ENCODE results near the gene FAM174A. TPM values are rescaled to one million over a fixed set of nuclear protein-coding genes. Genes with fewer than 3 reads are reported as not detected.
"Not testable (repeated sequence)": the region's sequence is repeated elsewhere in the genome, so short reads cannot be mapped to it uniquely, and the experiment has no call there.

FAM174A gene
- total RNA-seq, 2 donors from 2014 or later = 18.1 to 30.9 TPM

GRCh38 chr5:100603141-100603540 lies 68.0 kb downstream of the FAM174A start:
- Histone ChIP-seq H3K9me3 (no peaks in the 10 kb centered on the region), H3K4me3 (no peak overlapping the region), H3K27me3 (no peaks in the 10 kb centered on the region), H3K36me3 (replicated peaks in 1 of 2; ENCODE audit: insufficient read depth in 1 of 2, low read depth in 2 of 2) (no peaks in the 10 kb centered on the region), H3K27ac (no peak overlapping the region), H3K4me1 (no peaks in the 10 kb centered on the region)
- WGBS, 2 donors = 66 to 83% methylated on average over 2 of the region's 2 CpGs
- no peak for DNase-seq
- TF ChIP-seq CTCF (IDR thresholded peaks at IDR 0.05) (no peak), POLR2A (IDR thresholded peaks at IDR 0.05) (no peak)
- ATAC-seq = no peak
- intact Hi-C loops (cut with DNase I) = no loop called here

- H3K27me3 ChIP-seq; H3K4me3 ChIP-seq; H3K27ac ChIP-seq; DNase-seq; H3K36me3 ChIP-seq (replicated peaks in 1 of 2; ENCODE audit: insufficient read depth in 1 of 2, low read depth in 2 of 2); H3K9me3 ChIP-seq; H3K4me1 ChIP-seq; ATAC-seq; intact Hi-C loops (cut with DNase I): not testable (repeated sequence)
- 53 to 77% methylated on average over 1 of the region's 1 CpG for WGBS, 2 donors
Measured at GRCh38 chr5:100604021-100604420, 68.8 kb downstream of the FAM174A start.

GRCh38 chr5:100609594-100609993 lies 74.4 kb downstream of the FAM174A start:
- Histone ChIP-seq H3K27me3 (no peaks in the 10 kb centered on the region), H3K27ac (no peak overlapping the region), H3K9me3 (no peaks in the 10 kb centered on the region), H3K4me1 (no peaks in the 10 kb centered on the region), H3K36me3 (replicated peaks in 1 of 2; ENCODE audit: insufficient read depth in 1 of 2, low read depth in 2 of 2) (no peaks in the 10 kb centered on the region), H3K4me3 (no peak overlapping the region)
- TF ChIP-seq POLR2A (IDR thresholded peaks at IDR 0.05) = no peak
- ATAC-seq = no peak
- DNase-seq = no peak
- intact Hi-C loops (cut with DNase I) = no loop called here
- 72 to 73% methylated on average over 7 of the region's 7 CpGs for WGBS, 2 donors

GRCh38 chr5:100614308-100614707 lies 79.1 kb downstream of the FAM174A start:
- TF ChIP-seq CTCF (IDR thresholded peaks at IDR 0.05) = no peak
- TF ChIP-seq POLR2A (IDR thresholded peaks at IDR 0.05) = no peak
- WGBS, 2 donors = 73 to 82% methylated on average over 2 of the region's 2 CpGs
- ATAC-seq (no peak), DNase-seq (no peak)
- Histone ChIP-seq H3K4me1 (no peaks in the 10 kb centered on the region), H3K27me3 (no peaks in the 10 kb centered on the region), H3K27ac (no peak overlapping the region), H3K4me3 (no peak overlapping the region), H3K36me3 (replicated peaks in 1 of 2; ENCODE audit: insufficient read depth in 1 of 2, low read depth in 2 of 2) (no peaks in the 10 kb centered on the region), H3K9me3 (no peaks in the 10 kb centered on the region)
- intact Hi-C loops (cut with DNase I) = no loop called here

- intact Hi-C loops (cut with DNase I) = no loop called here
- no peak for DNase-seq
- Histone ChIP-seq H3K27ac (no peak overlapping the region), H3K27me3 (no peaks in the 10 kb centered on the region), H3K9me3 (no peaks in the 10 kb centered on the region), H3K4me3 (no peak overlapping the region), H3K4me1 (no peaks in the 10 kb centered on the region), H3K36me3 (replicated peaks in 1 of 2; ENCODE audit: insufficient read depth in 1 of 2, low read depth in 2 of 2) (no peaks in the 10 kb centered on the region)
- ATAC-seq = no peak
- WGBS, 2 donors = 39 to 41% methylated on average over 2 of the region's 2 CpGs
- TF ChIP-seq POLR2A (IDR thresholded peaks at IDR 0.05) (no peak), CTCF (IDR thresholded peaks at IDR 0.05) (no peak)
Measured at GRCh38 chr5:100615362-100615761, 80.2 kb downstream of the FAM174A start.

- DNase-seq (no peak), ATAC-seq (no peak)
- TF ChIP-seq POLR2A (IDR thresholded peaks at IDR 0.05) (no peak), CTCF (IDR thresholded peaks at IDR 0.05) (no peak)
- H3K4me3 ChIP-seq = no peak overlapping the region
- H3K27me3 ChIP-seq = no peaks in the 10 kb centered on the region
- no peaks in the 10 kb centered on the region for H3K9me3 ChIP-seq
- H3K4me1 ChIP-seq = no peaks in the 10 kb centered on the region
- 59 to 75% methylated on average over 7 of the region's 7 CpGs for WGBS, 2 donors
- H3K36me3 ChIP-seq (replicated peaks in 1 of 2; ENCODE audit: insufficient read depth in 1 of 2, low read depth in 2 of 2) = no peaks in the 10 kb centered on the region
- intact Hi-C loops (cut with DNase I) = no loop called here
- H3K27ac ChIP-seq = no peak overlapping the region
Measured at GRCh38 chr5:100616291-100616690, 81.1 kb downstream of the FAM174A start.

Measured in body of pancreas (tissue), 4 donors.